ENCODE measurements around the gene IFT172.
"Not testable (repeated sequence)": the region's sequence is repeated elsewhere in the genome, so short reads cannot be mapped to it uniquely, and the experiment has no call there.

Gene IFT172

DNA sequence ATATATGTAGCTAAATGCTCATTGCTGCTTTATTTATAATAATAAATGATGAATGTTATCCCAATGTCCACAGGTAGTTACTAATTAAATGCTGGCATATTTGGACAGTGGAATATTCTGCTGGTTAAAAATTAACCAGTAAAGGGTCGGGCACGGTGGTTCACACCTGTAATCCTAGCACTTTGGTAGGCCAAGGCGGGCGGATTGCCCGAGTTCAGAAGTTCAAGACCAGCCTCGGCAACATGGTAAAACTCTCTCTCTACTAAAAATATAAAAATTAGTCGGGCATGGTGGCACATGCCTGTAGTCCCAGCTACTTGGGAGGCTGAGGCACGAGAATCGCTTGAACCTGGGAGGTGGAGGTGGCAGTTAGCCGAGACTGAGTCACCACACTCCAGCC is 64.5 kb downstream of the IFT172 start:
- DNase-seq, result not testable (repeated sequence)

DNA sequence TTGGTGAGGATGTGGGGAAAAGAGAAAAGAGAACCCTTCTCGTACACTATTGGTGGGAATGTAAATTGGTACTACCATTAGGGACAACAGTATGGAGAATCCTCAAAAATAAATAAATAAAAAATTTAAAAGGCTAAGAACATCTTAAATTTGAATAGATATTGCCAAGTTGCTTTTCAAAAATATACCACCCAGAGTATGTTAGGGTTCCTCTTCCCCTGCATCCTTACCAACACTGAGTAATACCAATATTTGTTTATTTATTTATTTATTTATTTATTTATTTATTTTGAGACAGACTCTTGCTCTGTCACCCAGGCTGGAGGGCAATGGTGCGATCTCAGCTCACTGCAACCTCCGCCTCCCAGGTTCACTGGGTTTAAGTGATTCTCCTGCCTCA is 66.6 kb downstream of the IFT172 start:
- DNase-seq, result no peak

DNA sequence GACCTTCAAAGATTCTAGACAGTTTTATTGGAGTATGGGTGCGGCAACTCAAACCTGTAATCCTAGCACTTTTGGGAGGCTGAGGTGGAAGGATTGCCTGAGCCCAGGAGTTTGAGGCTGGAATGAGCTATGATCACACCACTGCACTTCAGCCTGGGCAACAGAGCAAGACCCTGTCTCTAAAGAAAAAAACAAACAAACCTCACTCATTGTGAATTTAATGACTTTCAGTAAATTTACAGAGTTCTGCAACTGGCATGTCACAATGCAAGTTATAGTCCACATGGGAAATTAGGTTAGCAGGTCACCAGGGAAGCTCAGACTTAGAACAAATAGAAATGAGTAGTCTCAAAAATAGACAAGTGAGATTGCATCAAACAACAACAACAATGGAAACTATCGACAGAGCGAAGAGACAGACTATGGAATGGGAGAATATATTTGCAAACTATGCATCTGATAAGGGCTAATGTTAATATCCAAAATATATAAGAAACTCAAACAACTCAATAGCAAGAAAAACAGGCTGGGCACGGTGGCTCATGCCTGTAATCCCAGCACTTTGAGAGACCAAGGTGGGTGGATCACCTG is 67.8 kb downstream of the IFT172 start:
- no peak for DNase-seq

DNA sequence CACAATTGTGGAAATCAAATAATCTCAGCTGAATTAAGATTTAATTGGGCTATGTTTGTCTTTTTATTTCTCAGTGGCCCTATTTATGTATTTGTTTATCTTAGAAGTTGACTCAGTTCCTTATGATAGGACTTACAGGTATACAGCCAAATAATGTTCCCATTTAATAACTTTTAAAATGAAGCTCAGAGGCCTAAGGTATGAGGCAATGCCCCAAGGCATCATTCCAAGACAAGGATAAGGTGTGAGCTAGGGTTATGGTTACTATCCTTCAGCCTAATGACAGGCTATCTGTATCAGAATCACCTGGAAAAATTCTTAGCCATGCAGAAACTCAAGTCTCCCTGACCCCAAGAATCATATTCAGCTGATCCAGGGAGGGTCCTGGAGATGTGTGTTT is 68.5 kb downstream of the IFT172 start:
- DNase-seq, result no peak

DNA sequence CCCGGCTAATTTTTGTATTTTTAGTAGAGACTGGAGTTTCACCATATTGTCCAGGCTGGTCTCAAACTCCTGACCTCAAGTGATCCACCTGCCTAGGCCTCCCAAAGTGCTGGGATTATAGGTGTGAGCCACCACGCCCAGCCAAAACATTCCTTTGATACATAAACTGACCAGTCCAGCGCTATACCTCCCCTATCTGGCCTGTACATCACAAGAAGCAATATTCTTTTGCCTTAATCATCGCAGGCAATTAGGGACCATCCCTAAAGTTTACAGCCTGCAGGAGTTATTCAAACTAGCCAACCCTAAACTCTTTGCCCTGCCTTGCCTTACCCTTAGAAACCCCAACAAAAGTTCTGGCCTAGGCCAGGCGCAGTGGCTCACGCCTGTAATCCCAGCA is 73.4 kb downstream of the IFT172 start:
- no peak for DNase-seq

DNA sequence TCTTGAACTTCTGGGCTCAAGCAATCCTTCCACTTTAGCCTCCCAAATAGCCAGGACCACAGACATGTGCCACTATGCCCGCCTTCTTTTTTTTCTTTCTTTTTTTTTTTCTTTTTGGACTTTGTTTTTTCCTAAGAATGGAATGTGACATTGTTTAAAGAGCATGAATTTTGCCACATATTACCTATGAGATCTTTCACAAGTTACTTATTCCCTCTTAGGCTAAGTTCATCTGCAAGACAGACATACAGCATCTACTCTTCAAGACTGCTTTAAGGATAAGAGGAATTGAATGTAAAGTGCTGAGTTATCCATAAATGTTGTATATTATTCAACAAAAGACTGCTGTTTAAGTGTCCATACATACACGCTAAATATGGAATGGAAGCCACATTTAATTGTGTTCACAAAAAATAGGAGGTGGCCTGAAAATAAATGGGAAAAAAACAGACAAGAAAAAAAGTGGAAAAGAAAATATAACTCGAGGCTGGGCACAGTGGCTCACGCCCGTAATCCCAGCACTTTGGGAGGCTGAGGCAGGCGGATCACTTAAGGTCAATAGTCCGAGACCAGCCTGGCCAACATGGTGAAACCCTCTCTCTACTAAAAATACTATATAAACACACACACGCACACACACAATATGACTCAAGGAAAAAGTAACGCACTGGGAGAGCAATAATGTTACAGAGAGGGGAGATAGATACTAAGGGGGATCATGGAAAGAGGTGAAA is 77.0 kb downstream of the IFT172 start:
- no peak for DNase-seq

DNA sequence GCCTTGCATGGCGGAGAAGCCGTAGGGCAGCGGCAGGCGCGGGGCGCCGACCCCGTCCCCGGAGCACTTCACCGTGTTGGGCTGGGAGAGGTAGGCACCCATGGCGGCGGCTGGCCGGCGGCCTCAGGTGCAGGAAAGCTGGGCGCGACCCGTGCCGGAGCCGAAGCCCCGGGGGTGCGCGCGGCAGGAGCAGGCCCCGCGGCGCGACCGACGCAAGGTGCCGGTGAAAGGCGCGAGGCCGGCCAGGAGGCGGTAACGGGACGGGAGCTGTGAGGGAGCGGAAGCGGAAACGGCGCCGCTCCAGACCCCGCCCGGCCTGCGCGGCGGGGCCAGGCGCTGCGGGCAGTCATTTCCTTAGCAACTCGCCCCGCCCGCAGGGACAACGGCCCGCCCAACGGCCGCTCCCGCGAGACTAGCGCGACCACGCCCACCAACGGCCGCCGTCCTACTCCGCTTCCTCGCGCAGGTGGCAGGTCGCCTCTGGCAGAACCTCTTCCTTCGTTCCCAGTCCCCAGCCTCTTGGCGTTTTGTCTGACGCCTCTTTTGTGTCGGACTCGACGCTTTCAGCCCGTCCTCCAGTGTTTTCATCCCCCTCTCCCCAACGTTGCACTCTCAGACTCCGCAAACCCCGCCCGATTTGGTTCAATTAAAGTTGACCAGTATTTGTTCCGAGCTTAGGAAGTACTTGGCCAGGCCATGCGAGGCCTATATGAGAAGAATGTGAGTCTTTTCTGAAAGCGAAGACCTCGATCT is 80.0 kb downstream of the IFT172 start, which contains the start of gene PPM1G:
TSS of gene PPM1G (minus strand) at position 271 of the 753 bp plus-strand sequence. CDS start at position 102, 169 bp downstream.
- peak; percentile 94 for DNase-seq

DNA sequence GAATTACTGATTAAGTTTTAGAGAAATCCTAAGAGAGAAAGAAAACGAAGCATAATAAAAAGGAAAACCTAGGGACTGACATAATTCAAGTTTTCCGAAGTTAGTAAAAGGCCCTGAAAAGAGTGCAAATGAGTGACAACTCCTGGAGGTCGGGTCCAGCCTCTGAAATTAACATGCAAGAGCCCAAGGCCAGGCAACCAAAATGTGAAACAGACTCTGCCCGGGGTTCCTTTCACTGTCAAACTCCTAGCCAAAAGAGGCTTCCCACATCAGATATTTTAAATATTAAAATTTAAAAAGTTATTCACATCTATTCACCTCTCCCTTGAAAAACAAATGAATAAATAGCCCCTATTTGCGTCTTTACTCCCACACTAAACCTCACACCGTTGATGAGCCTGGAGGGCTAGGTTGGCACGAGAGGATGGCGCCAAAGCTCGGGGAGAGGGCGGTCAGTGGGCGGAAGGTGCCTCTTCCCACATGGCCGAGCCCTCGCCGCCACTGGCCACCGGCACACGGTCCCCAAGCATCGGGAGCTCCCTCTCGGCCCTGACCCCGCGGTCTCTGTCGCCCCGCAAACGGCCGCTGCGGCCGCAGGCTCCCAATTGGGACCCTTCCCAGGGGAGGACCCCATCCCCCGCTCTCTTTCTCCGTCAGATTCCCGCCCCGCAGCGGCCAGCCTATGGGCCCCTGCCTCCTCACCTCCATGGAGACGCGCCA is 80.8 kb downstream of the IFT172 start:
- DNase-seq, result no peak

DNA sequence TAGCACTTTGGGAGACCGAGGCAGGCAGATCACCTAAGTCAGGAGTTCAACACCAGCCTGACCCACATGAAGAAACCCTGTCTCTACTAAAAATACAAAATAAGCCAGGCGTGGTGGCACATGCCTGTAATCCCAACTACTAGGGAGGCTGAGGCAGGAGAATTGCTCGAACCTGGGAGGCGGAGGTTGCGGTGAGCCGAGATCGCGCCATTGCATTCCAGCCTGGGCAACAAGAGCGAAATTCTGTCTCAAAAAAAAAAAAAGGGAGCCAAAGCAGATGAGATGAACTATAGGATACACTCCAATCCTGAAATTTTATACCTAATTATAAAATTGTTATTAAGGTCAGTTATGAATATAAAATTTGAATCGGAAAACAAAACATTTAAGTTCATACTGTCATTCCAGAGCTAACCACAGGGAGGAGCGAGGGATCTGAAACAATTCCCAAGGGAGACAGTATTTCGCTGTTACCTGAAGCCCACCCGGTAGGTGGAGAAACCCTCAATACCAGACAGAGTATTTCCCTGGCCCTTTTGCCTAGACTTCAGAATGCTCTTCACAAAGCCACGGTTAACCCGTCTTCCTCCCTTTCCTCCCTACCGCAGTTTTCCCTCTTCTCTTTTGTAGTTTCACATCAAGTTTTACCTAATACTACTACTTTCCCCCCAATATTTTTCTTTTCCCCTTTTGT is 81.6 kb downstream of the IFT172 start:
- peak; percentile 37 for DNase-seq

DNA sequence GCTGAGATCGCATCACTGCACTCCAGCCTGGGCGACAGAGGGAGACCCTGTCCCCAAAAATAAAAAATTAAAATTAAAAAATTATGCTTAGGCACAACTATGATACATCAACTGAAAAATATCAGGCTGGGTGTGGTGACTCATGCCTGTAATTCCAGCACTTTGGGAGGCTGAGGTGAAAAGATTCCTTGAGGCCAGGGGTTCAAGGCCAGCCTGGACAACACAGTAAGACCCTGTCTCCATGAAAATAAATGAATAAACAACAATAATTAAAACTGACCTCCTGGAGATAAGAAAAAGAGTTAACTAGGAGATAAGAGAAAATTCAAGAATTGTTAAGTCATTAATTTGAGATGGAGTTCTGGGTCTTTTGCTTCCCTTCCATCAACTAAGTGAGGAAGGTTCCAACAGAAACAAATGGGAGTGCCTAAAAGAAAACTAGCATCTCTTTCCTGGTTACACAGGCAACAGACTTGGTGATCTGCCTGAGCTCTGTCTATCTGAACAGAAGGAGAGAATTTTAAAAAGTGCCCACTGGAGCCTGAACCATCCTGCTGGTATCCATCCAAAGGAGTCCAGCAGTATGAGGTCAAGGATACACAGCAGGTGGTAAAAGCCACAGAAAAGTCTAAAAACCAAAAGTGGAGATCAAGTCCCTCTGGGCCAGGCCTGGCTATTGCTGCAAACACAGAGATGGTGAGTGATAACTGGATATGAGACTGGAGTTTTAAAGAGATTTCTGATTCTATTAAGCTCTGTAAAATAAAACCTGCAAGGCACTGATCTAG is 89.0 kb downstream of the IFT172 start:
- no peak for DNase-seq

DNA sequence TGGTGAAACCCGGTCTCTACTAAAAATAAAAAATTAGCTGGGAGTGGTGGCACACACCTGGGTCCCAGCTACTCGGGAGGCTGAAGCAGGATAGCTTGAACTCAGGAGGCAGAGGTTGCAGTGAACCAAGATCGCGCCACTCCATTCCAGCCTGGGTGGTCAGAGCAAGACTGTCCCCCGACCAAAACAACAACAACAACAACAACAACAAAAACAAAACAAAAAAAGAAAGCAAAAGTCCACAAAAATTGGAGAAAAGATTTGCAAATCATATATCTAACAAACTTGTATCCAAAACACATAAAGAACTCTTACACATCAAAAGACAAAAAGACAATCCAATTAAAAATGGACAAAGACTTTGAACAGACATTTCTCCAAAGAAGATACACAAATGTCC is 90.6 kb downstream of the IFT172 start:
- DNase-seq, result no peak

All from NCI-H2029 (cell line).